ENCODE results near the gene ZFYVE21.

DNA sequence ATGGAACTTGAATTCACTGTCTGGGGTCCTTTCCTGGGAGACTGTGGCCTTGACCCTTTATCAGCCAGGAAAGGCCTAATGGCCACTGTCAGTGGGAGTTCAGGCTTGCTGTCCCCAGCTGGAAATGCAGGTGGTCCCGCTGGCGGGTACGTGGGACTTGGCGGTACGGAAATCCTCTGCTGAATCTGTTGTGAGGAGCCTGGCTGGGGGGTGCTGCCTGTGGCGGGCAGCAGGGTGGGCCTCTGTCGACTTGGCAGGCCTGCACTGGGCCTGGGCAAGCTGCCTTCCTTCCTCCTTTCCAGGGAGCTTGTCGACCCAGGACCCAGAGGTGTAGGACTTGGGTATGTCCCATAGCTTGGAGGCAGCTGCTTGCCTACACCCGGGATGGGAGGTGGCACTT is 26.3 kb downstream of the ZFYVE21 start:
- TF ChIP-seq, protein P1, sequence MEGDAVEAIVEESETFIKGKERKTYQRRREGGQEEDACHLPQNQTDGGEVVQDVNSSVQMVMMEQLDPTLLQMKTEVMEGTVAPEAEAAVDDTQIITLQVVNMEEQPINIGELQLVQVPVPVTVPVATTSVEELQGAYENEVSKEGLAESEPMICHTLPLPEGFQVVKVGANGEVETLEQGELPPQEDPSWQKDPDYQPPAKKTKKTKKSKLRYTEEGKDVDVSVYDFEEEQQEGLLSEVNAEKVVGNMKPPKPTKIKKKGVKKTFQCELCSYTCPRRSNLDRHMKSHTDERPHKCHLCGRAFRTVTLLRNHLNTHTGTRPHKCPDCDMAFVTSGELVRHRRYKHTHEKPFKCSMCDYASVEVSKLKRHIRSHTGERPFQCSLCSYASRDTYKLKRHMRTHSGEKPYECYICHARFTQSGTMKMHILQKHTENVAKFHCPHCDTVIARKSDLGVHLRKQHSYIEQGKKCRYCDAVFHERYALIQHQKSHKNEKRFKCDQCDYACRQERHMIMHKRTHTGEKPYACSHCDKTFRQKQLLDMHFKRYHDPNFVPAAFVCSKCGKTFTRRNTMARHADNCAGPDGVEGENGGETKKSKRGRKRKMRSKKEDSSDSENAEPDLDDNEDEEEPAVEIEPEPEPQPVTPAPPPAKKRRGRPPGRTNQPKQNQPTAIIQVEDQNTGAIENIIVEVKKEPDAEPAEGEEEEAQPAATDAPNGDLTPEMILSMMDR (conservative IDR thresholded peaks at IDR 0.05 in 1 of 2, IDR thresholded peaks at IDR 0.05 in 1 of 2; ENCODE audit: low read depth in 1 of 2, low read length in 2 of 2): no peak
- no peak for TF ChIP-seq EZH2 (IDR thresholded peaks at IDR 0.05; ENCODE audit: low read length, missing control alignments)

Measured in fibroblast of lung (primary cell).